Psoas muscle (tissue), 8 donors: ENCODE data around the gene RNF225. TPM values are rescaled to one million over a fixed set of nuclear protein-coding genes. Genes with fewer than 3 reads are reported as not detected.

ENCODE experiments used
- ATAC-seq, 4 donors: fragments of 200-7000 bp; cut with Tn5 transposase; one replicate each; pipeline ENCODE4 v1.9.1; 2020; ENCODE audit warnings: moderate library complexity in 3 of 4, mild to moderate bottlenecking in 2 of 4
- DNase-seq, 2 donors: peaks; one replicate each; pipeline ENCODE4 v3.0.0-alpha.2; 2020
- H3K27ac ChIP-seq: fragments of 200-600 bp; one replicate; pipeline ENCODE4 v1.8.0; 2022
- H3K27me3 ChIP-seq, 3 donors: fragments of 200-600 bp in 1 of 3; one replicate each; pipeline versions ENCODE4 v1.6.1 to v1.8.0; 2013 to 2022; ENCODE audit warnings: low read length in 2 of 3, mild to moderate bottlenecking in 2 of 3, moderate library complexity in 1 of 3; ENCODE audit not compliant: insufficient read depth in 3 of 3
- H3K36me3 ChIP-seq, 2 donors: fragments of 200-600 bp in 1 of 2; one replicate each; pipeline versions ENCODE4 v1.6.1 to v1.8.0; 2013 to 2022; ENCODE audit warnings: low read depth in 1 of 2, mild to moderate bottlenecking in 1 of 2, moderate library complexity in 1 of 2; ENCODE audit not compliant: insufficient read depth in 1 of 2
- H3K4me1 ChIP-seq: fragments of 200-600 bp; one replicate; pipeline ENCODE4 v1.8.0; 2022
- H3K4me3 ChIP-seq: fragments of 200-600 bp; one replicate; pipeline ENCODE4 v1.8.0; 2022; ENCODE audit warnings: mild to moderate bottlenecking
- H3K9me3 ChIP-seq: fragments of 200-600 bp; one replicate; pipeline ENCODE4 v1.8.0; 2022
- CTCF ChIP-seq: fragments of 200-600 bp; IDR thresholded peaks from one replicate; pipeline ENCODE4 v1.8.0; 2022; ENCODE audit warnings: antibody characterized with exemption
- WGBS, 3 donors: extraction: QIAGEN DNeasy Blood & Tissue Kit; methylation state at CpG; one replicate each; pipeline versions ENCODE4 v1.1.6 to v1.1.7; 2013; 5-methylcytosine and 5-hydroxymethylcytosine counted together
- intact Hi-C, 2 donors: fragments of 100-400 bp; cut with DNase I; formaldehyde crosslinking; loops; one replicate each; pipeline versions ENCODE4 v1.11.0 to v1.14.2; 2022
- polyA plus RNA-seq, 3 donors: library from polyadenylated mRNA; stranded (reverse); fragments of 200-250 nt; gene quantifications; one replicate each; pipeline ENCODE4 v1.2.3, GENCODE V29; 2013
- total RNA-seq, 4 donors: library from RNA; stranded (reverse); fragmentation: NEBNext Ultra II Directional in 2 of 4; extraction: Animal tissue kit (Norgen Biotek cat#: 25700) in 2 of 4; gene quantifications; one replicate each; pipeline versions ENCODE4 v1.2.1 to v1.2.4, GENCODE V29; 2021 to 2023
- donor health status: healthy with polysubstance abuse.
- donor health status: DM: no; HTN: no; CAD: no; lungs with moderate emphysema.
- donor health status: Bipolar disorder and iron deficiency.
- donor health status: healthy.
- donor health status: DM: yes; HTN: yes; CAD: no.
- donor health status: DM: no; HTN: no; CAD: no.
- donor health status: DM: no; HTN: no; CAD: no.
- donor health status: DM: yes; HTN: yes; CAD: no.

RNF225 gene
- total and polyA plus RNA-seq, 7 donors: not detected

- Histone ChIP-seq H3K4me3 (peak overlapping the region; percentile 59), H3K9me3 (no peaks in the 10 kb centered on the region), H3K27ac (no peak overlapping the region), H3K27me3 (peaks cover 0 to 15% (median 4%) of the 10 kb centered on the region in 3 donors), H3K36me3 (no peaks in the 10 kb centered on the region), H3K4me1 (no peaks in the 10 kb centered on the region)
- 22 to 38% (median 25%) methylated on average over 67 to 94 of the region's 94 CpGs for WGBS, 3 donors
- intact Hi-C loops: no loop called here
- peak; percentile 31 to 57 (median 41) for ATAC-seq
- DNase-seq: no peak
- TF ChIP-seq CTCF: no peak
Measured at GRCh38 chr19:58355908-58356765, 39.3 kb upstream of the RNF225 start.

GRCh38 chr19:58356766-58357480 lies 38.5 kb upstream of the RNF225 start:
- Histone ChIP-seq H3K4me3 (peak overlapping the region; percentile 59), H3K4me1 (peaks cover 5% of the 10 kb centered on the region), H3K27ac (no peak overlapping the region), H3K9me3 (no peaks in the 10 kb centered on the region), H3K27me3 (peaks cover 0 to 15% (median 1%) of the 10 kb centered on the region in 3 donors), H3K36me3 (no peaks in the 10 kb centered on the region)
- DNase-seq (no peak), ATAC-seq (peak in 3 of 4 donors; percentile 4 to 20 (median 18))
- no peak for TF ChIP-seq CTCF
- intact Hi-C loops: no loop called here
- 22 to 59% (median 34%) methylated on average over 63 to 75 of the region's 75 CpGs for WGBS, 3 donors

- H3K4me1 ChIP-seq: peaks cover 5% of the 10 kb centered on the region
- intact Hi-C loops: no loop called here
- no peak for DNase-seq
- ATAC-seq: no peak
- H3K9me3 ChIP-seq: no peaks in the 10 kb centered on the region
- TF ChIP-seq CTCF: no peak
- no peak overlapping the region for H3K27ac ChIP-seq
- peaks cover 0 to 15% (median 0%) of the 10 kb centered on the region in 3 donors for H3K27me3 ChIP-seq
- H3K4me3 ChIP-seq: peak overlapping the region; percentile 59
- no peaks in the 10 kb centered on the region for H3K36me3 ChIP-seq
- WGBS, 3 donors: 69 to 73% (median 69%) methylated on average over 15 to 19 of the region's 19 CpGs
Measured at GRCh38 chr19:58357481-58358145, 37.8 kb upstream of the RNF225 start.

GRCh38 chr19:58361900-58362271 lies 33.6 kb upstream of the RNF225 start:
- WGBS, 3 donors: 2 to 3% (median 2%) methylated on average over 28 of the region's 28 CpGs
- Histone ChIP-seq H3K27me3 (no peaks in the 10 kb centered on the region), H3K36me3 (peaks cover 0 to 5% of the 10 kb centered on the region in 2 donors), H3K9me3 (no peaks in the 10 kb centered on the region), H3K27ac (peak overlapping the region; percentile 97), H3K4me3 (peak overlapping the region; percentile 95), H3K4me1 (peaks cover 5% of the 10 kb centered on the region)
- TF ChIP-seq CTCF: no peak
- intact Hi-C loops: loop anchor here in 1 of 2 donors (5.0 kb wide), 2 partner anchors 35 to 55 kb away; partner anchors contain the start of genes ERVK3-1 and ZSCAN22
- DNase-seq (peak; percentile 61 to 76), ATAC-seq (peak; percentile 10 to 48 (median 22))
